Measurements from ENCODE around the gene ADD3. TPM values are rescaled to one million over a fixed set of nuclear protein-coding genes. Genes with fewer than 3 reads are reported as not detected.
A peak's percentile ranks its signal among the peaks of the same experiment; 100 is the strongest.
"Not testable (repeated sequence)": the region's sequence is repeated elsewhere in the genome, so short reads cannot be mapped to it uniquely, and the experiment has no call there.

ADD3 gene
- total RNA-seq, 1 experiment from 2014 or later: 59.9 TPM

- no peak for DNase-seq
- no peaks in the 10 kb centered on the region for H3K23me2 ChIP-seq (ENCODE audit: insufficient read length, low read depth, low read length, poor library complexity, severe bottlenecking)
- Mint-ChIP-seq H3K27ac (peak overlapping the region in 1 of 3 experiments; percentile 46; a peak in 2 of 7 replicates), H3K27me3 (ENCODE audit: low read depth) (no peaks in the 10 kb centered on the region), H3K9me3 (no peaks in the 10 kb centered on the region), H3K4me1 (no peaks in the 10 kb centered on the region), H3K36me3 (ENCODE audit: insufficient read depth in 1 of 3, low read depth in 3 of 3) (peaks cover 16 to 56% (median 48%) of the 10 kb centered on the region in 3 experiments; a peak in 6 of 7 replicates), H3K4me3 (no peak overlapping the region)
- H3K27me3 ChIP-seq (ENCODE audit: insufficient read depth, low read length): no peaks in the 10 kb centered on the region
- H4K5ac ChIP-seq (ENCODE audit: insufficient read length, low read depth, low read length): no peak overlapping the region
- no peak overlapping the region for H4K8ac ChIP-seq (replicated peaks; ENCODE audit: insufficient read length, low read depth, low read length)
- no peak overlapping the region for H3K27ac ChIP-seq (ENCODE audit: insufficient read length, low read depth, low read length)
- no peak overlapping the region for H3K14ac ChIP-seq (ENCODE audit: insufficient read depth, low read length)
- H4K20me1 ChIP-seq (ENCODE audit: control insufficient read depth, insufficient read depth, insufficient read length): no peaks in the 10 kb centered on the region
- no peak overlapping the region for H2BK15ac ChIP-seq (ENCODE audit: low read depth, low read length)
- H2AK5ac ChIP-seq (ENCODE audit: insufficient read length, low read length): no peak overlapping the region
- no peak overlapping the region for H2BK20ac ChIP-seq (ENCODE audit: low read depth, low read length, poor library complexity, severe bottlenecking)
- H3K79me2 ChIP-seq (ENCODE audit: insufficient read depth, low read length): no peaks in the 10 kb centered on the region
- H3T11ph ChIP-seq (ENCODE audit: low read length): no peak overlapping the region
- H3K79me1 ChIP-seq (ENCODE audit: insufficient read depth, low read depth, low read length, poor library complexity, severe bottlenecking): no peaks in the 10 kb centered on the region
- H3K9ac ChIP-seq (ENCODE audit: extremely low read depth, insufficient read length, low read length): no peak overlapping the region
- H3K4me2 ChIP-seq (ENCODE audit: insufficient read depth, insufficient read length, low read length): no peak overlapping the region
- no peak overlapping the region for H2BK5ac ChIP-seq (ENCODE audit: insufficient read length, low read length)
- H3K56ac ChIP-seq (ENCODE audit: insufficient read length, low read depth, low read length): no peak overlapping the region
- H3K9me3 ChIP-seq (ENCODE audit: control insufficient read depth, low read depth, low read length): no peaks in the 10 kb centered on the region
- H2BK12ac ChIP-seq (ENCODE audit: insufficient read length, low read depth, low read length): no peak overlapping the region
- no peak overlapping the region for H3K4ac ChIP-seq (ENCODE audit: low read depth, low read length)
- no CpG with 5 or more reads among the region's 4 CpGs for WGBS (ENCODE audit: extremely low coverage, insufficient read length, low lambda C conversion rate)
- H2AFZ ChIP-seq (ENCODE audit: low read length): no peak overlapping the region
- H3K23ac ChIP-seq (ENCODE audit: insufficient read length, low read depth, low read length): no peak overlapping the region
- no peak for TF ChIP-seq CTCF (conservative IDR thresholded peaks at IDR 0.05)
- no peak overlapping the region for H4K91ac ChIP-seq (ENCODE audit: insufficient read length, low read depth, low read length)
- no peak overlapping the region for H2BK120ac ChIP-seq (ENCODE audit: low read depth, low read length, poor library complexity, severe bottlenecking)
- no peaks in the 10 kb centered on the region for H3K4me1 ChIP-seq (ENCODE audit: insufficient read depth, low read length)
- H3K18ac ChIP-seq (ENCODE audit: insufficient read length, low read depth, low read length): no peak overlapping the region
These were observed 106.0 kb downstream of the ADD3 start for GRCh38 chr10:110113670-110114337.

- not testable (repeated sequence) for H3K79me2 ChIP-seq (ENCODE audit: insufficient read depth, low read length); H3K4me1 ChIP-seq (ENCODE audit: insufficient read depth, low read length); H4K91ac ChIP-seq (ENCODE audit: insufficient read length, low read depth, low read length); H3K9me3 ChIP-seq (ENCODE audit: control insufficient read depth, low read depth, low read length); H3K9ac ChIP-seq (ENCODE audit: extremely low read depth, insufficient read length, low read length); H3K27ac ChIP-seq (ENCODE audit: insufficient read length, low read depth, low read length); H3K23me2 ChIP-seq (ENCODE audit: insufficient read length, low read depth, low read length, poor library complexity, severe bottlenecking); H2BK15ac ChIP-seq (ENCODE audit: low read depth, low read length); H3T11ph ChIP-seq (ENCODE audit: low read length); H2BK120ac ChIP-seq (ENCODE audit: low read depth, low read length, poor library complexity, severe bottlenecking); H3K18ac ChIP-seq (ENCODE audit: insufficient read length, low read depth, low read length); H2AK5ac ChIP-seq (ENCODE audit: insufficient read length, low read length); H2BK20ac ChIP-seq (ENCODE audit: low read depth, low read length, poor library complexity, severe bottlenecking); DNase-seq; H3K23ac ChIP-seq (ENCODE audit: insufficient read length, low read depth, low read length); H2BK12ac ChIP-seq (ENCODE audit: insufficient read length, low read depth, low read length); H2AFZ ChIP-seq (ENCODE audit: low read length); H3K14ac ChIP-seq (ENCODE audit: insufficient read depth, low read length); H3K4ac ChIP-seq (ENCODE audit: low read depth, low read length); H3K9me3 Mint-ChIP-seq; H2BK5ac ChIP-seq (ENCODE audit: insufficient read length, low read length); H3K56ac ChIP-seq (ENCODE audit: insufficient read length, low read depth, low read length); H3K79me1 ChIP-seq (ENCODE audit: insufficient read depth, low read depth, low read length, poor library complexity, severe bottlenecking); H3K27ac Mint-ChIP-seq; H3K4me3 Mint-ChIP-seq; H4K8ac ChIP-seq (replicated peaks; ENCODE audit: insufficient read length, low read depth, low read length); H3K4me1 Mint-ChIP-seq; H3K4me2 ChIP-seq (ENCODE audit: insufficient read depth, insufficient read length, low read length); H4K20me1 ChIP-seq (ENCODE audit: control insufficient read depth, insufficient read depth, insufficient read length); H4K5ac ChIP-seq (ENCODE audit: insufficient read length, low read depth, low read length); H3K27me3 ChIP-seq (ENCODE audit: insufficient read depth, low read length); H3K27me3 Mint-ChIP-seq (ENCODE audit: low read depth)
- WGBS (ENCODE audit: extremely low coverage, insufficient read length, low lambda C conversion rate): no CpG with 5 or more reads among the region's 2 CpGs
- peaks cover 25 to 64% (median 57%) of the 10 kb centered on the region in 3 experiments for H3K36me3 Mint-ChIP-seq (ENCODE audit: insufficient read depth in 1 of 3, low read depth in 3 of 3)
These were observed 106.9 kb downstream of the ADD3 start for GRCh38 chr10:110114668-110115067.

Measured in H9 (cell line).